ENCODE results near the gene TSTD1.
"Not testable (repeated sequence)": the region's sequence is repeated elsewhere in the genome, so short reads cannot be mapped to it uniquely, and the experiment has no call there.

Gene TSTD1

GRCh38 chr1:161037661-161038522 lies 872 bp downstream of the TSTD1 start:
- no peak for DNase-seq (ENCODE audit: low read depth in 1 of 2, low spot score in 1 of 2)

- DNase-seq (ENCODE audit: low read depth in 1 of 2, low spot score in 1 of 2) = no peak
These were observed 5.0 kb downstream of the TSTD1 start for GRCh38 chr1:161033751-161034150.

- no peak for DNase-seq (ENCODE audit: low read depth in 1 of 2, low spot score in 1 of 2)
These were observed 6.4 kb downstream of the TSTD1 start for GRCh38 chr1:161032409-161032808.

GRCh38 chr1:161031874-161032273 lies 6.9 kb downstream of the TSTD1 start:
- DNase-seq (ENCODE audit: low read depth in 1 of 2, low spot score in 1 of 2) = no peak

GRCh38 chr1:161029466-161029865 lies 9.3 kb downstream of the TSTD1 start:
- not testable (repeated sequence) for DNase-seq (ENCODE audit: low read depth in 1 of 2, low spot score in 1 of 2)

GRCh38 chr1:161026954-161027353 lies 11.8 kb downstream of the TSTD1 start:
- not testable (repeated sequence) for DNase-seq (ENCODE audit: low read depth in 1 of 2, low spot score in 1 of 2)

- DNase-seq (ENCODE audit: low read depth in 1 of 2, low spot score in 1 of 2) = not testable (repeated sequence)
These were observed 16.3 kb downstream of the TSTD1 start for GRCh38 chr1:161022432-161022831.

GRCh38 chr1:161021970-161022353 lies 16.8 kb downstream of the TSTD1 start:
- no peak for DNase-seq (ENCODE audit: low read depth in 1 of 2, low spot score in 1 of 2)

GRCh38 chr1:161021165-161021969 lies 17.4 kb downstream of the TSTD1 start:
- DNase-seq (ENCODE audit: low read depth in 1 of 2, low spot score in 1 of 2) = peak; percentile 70 to 82

GRCh38 chr1:161020509-161021164 lies 18.1 kb downstream of the TSTD1 start, which contains the start of gene F11R:
TSS of gene F11R (minus strand) at chr1:161021152. CDS start at chr1:161021073, 79 bp downstream.
- DNase-seq (ENCODE audit: low read depth in 1 of 2, low spot score in 1 of 2) = peak in 1 of 2 donors; percentile 14

- DNase-seq (ENCODE audit: low read depth in 1 of 2, low spot score in 1 of 2) = no peak
These were observed 18.8 kb downstream of the TSTD1 start for GRCh38 chr1:161019751-161020495.

GRCh38 chr1:161019111-161019660 lies 19.6 kb downstream of the TSTD1 start:
- not testable (repeated sequence) for DNase-seq (ENCODE audit: low read depth in 1 of 2, low spot score in 1 of 2)

- DNase-seq (ENCODE audit: low read depth in 1 of 2, low spot score in 1 of 2) = no peak
These were observed 20.2 kb downstream of the TSTD1 start for GRCh38 chr1:161018631-161018930.

GRCh38 chr1:161017756-161018630 lies 20.8 kb downstream of the TSTD1 start:
- DNase-seq (ENCODE audit: low read depth in 1 of 2, low spot score in 1 of 2) = no peak

GRCh38 chr1:161017181-161017580 lies 21.6 kb downstream of the TSTD1 start:
- DNase-seq (ENCODE audit: low read depth in 1 of 2, low spot score in 1 of 2) = not testable (repeated sequence)

- DNase-seq (ENCODE audit: low read depth in 1 of 2, low spot score in 1 of 2) = not testable (repeated sequence)
These were observed 22.1 kb downstream of the TSTD1 start for GRCh38 chr1:161016683-161017082.

- peak; percentile 25 for DNase-seq (ENCODE audit: low read depth in 1 of 2, low spot score in 1 of 2)
These were observed 25.1 kb downstream of the TSTD1 start for GRCh38 chr1:161013488-161014230.

GRCh38 chr1:161013131-161013487 lies 25.7 kb downstream of the TSTD1 start:
- DNase-seq (ENCODE audit: low read depth in 1 of 2, low spot score in 1 of 2) = no peak

- DNase-seq (ENCODE audit: low read depth in 1 of 2, low spot score in 1 of 2) = no peak
These were observed 26.3 kb downstream of the TSTD1 start for GRCh38 chr1:161012420-161012819.
